Stimulated activated CD8-positive, alpha-beta memory T cell treated with anti-CD3 and anti-CD28 coated beads, Interleukin-15, amount 100 ng/mL, for 48 hours (primary cell): ENCODE measurements around the gene GPR160.

Experiments used
- DNase-seq, 2 donors: peaks; one replicate each; pipeline ENCODE4 v3.0.0-alpha.2; 2020; ENCODE audit warnings: low read depth in 2 of 2

Gene GPR160

GRCh38 chr3:170027233-170028102 is 10.3 kb upstream of the GPR160 start:
- no peak for DNase-seq

DNA sequence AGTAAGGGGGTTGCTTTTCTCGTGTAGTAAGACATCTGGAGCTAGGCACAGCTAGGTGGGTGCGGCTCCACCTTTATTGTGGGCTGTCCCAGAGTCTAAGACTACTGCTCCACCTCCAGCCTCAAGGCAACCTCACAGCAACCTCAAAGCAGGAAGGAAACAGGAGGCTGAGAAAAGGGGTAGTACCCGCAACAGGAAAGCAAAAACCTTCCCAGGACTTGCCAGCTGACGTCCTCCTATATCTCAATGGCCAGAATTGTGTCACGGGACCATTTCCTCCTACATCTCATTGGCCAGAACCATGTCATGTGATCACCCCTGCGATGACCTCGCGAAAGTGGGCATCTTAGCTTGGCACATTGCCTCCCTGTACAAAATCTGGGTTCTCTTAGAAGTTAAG is 4.3 kb upstream of the GPR160 start:
- DNase-seq, result no peak

DNA sequence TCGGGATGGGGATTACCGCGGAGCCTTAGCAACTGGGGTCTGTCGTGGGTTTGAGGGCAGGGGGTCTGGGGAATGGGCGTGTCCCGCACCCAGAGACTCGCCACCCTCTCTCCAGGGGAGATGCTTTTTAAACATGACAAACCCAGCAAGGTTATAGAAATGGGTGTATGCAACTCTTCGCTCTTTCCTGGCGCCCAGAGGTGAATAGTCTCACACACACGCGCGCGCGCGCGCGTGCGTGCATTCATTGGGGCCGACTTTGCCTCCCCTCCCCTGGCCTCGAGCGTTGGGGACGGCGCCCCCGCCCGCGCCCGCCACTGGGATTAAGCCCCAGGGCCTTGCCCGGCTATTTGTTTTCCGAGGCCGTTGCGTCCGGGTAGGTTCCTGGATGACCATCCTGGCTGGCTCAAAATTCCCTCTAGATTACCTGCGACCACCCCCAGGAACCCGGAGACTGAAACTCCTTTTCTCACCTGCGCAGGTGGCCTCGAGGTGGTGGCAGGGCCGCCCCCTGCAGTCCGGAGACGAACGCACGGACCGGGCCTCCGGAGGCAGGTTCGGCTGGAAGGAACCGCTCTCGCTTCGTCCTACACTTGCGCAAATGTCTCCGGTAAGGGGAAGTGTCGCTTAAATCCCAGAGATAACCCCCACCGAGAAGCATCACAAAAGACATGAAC is 777 bp downstream of the GPR160 start:
- no peak for DNase-seq

DNA sequence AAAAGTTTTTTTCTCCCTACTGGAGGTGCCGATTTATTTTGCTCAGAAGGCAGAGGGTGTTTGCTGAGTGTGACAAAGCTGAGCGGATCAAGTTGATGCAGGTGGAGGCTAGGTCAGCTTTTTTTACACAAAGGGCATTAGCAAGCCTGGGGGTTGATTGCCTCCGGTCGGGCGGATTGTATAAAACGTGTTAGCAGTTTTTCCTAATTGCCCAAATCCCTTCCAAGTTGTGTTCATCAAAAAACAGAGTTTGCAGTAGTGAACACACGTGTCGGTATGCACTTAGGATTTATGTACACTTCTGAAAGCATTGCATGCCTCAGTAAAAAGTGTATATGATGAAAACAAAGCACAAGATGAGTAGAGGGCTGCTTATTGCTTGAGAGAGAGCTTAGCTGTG is 2.6 kb downstream of the GPR160 start:
- no peak for DNase-seq

DNA sequence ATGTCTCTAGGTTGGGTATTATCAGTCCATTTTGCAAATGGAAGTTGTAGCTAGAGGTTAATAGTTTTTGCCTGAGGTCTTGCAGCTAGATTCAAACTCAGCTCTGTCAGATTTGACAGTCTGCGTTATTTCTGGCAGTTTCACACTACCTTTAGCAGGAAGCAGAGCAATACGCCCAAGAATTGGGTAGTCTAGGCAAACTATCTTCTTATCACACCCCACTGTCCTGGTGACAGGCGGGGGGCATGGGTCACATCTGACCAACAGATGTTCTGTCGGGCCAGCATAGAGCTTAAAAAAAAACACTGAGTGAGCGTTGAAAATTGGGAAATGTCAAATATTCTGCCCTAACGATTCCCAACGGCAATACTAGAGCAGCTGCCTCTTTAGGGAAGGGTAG is 5.7 kb downstream of the GPR160 start:
- no peak for DNase-seq

GRCh38 chr3:170044271-170044670 is 6.5 kb downstream of the GPR160 start:
- no peak for DNase-seq

DNA sequence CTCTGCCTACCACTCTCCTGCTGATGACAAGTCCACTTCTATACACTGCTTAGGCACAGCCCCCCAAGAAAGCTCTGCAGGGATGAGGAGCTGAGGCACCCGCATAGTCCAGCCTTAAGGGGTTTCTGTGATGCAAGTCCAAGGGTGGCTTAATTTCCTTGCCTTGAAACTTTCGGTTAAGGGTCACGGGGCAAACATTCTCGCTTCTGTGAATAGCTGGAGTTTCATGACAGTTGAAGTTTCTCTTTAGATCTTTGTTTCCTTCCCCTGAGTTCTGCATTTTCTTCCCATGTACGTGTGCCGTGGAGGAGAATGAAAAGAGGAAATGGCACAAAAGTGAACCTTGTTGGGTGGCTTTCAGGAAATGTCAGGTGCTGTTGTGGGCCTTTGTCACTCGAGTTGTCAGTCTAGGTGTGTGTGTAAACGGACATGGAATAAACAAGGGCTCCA is 7.0 kb downstream of the GPR160 start:
- DNase-seq, result no peak

- DNase-seq, result no peak
Measured at GRCh38 chr3:170046269-170047132, 8.7 kb downstream of the GPR160 start.

GRCh38 chr3:170047133-170047404 is 9.3 kb downstream of the GPR160 start:
- no peak for DNase-seq

DNA sequence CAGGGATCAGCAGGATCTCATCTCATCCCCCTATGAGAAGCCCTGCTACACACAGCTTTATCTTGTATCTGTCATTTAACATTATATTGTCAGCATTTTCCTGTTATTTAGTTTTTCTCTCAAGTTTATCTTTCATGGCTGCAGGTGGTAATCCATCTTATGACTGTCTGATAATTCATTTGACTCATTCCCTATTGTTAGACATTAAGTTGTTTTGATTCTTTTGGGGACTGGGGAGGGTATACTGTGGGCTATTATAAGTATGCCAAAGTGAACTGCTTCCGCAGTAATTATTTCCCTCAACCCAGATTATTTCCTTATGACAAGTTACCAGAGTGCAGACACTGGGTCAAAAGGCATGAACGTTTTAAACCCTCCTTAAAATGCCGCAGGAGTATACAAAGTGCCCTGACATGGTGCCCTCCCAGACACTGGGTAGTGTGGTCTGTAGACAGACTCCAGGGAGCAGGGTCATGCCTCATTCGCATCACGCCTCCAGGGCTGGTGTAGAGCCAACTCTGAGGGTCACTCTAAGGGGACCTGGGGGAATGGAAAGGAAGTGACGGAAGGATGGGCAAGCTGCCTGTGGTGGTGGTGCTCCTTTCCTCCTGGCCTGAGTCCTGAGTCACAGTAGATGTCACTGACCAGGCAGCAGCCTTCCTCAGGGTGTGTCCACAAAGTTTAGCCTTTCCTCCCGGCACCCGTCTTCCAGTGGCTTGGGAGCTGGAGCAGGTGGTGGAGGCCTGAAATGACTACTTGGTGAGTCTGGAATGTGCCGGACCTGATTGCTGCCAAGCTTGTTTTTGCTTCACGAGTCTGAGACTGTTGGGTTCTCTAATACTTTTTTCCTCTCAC is 11.6 kb downstream of the GPR160 start:
- no peak for DNase-seq

DNA sequence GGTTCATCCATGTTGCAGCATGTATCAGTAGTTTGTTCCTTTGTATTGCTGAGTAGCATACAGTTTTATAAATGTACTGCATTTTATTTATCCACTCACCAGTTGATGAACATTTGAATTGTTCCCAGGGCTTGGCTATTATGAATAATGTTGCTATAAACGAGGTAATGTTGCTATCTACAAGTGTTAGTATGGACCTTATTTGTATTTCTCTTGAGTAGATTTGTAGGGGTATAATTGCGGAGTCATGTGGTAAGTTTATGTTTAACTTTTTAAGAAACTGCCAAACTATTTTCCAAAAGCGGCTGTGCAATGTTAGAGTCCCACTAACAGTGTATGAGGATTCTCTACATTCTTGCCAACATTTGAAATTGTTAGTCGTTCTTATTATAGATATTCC is 13.0 kb downstream of the GPR160 start:
- no peak for DNase-seq

GRCh38 chr3:170052398-170052797 is 14.6 kb downstream of the GPR160 start:
- DNase-seq, result no peak

GRCh38 chr3:170054204-170054603 is 16.4 kb downstream of the GPR160 start:
- no peak for DNase-seq

DNA sequence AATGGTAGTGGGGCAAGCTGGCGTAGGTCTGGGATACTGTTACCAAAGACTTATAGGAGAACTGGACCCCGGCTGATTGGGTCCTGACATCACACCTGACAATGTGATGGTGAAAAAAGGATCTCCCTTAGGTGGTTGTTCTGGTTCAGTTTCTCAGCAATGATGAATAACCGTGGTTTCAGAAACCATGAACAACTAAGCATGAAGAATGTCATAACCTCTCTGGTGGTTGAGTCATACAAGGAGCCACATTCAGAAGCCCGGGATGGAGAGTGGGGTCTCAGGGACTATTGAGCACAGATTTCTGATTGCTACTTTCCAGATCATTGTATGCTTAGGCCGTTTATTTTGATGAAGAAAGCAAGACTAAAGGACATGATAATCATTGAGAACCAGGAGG is 17.4 kb downstream of the GPR160 start:
- no peak for DNase-seq

DNA sequence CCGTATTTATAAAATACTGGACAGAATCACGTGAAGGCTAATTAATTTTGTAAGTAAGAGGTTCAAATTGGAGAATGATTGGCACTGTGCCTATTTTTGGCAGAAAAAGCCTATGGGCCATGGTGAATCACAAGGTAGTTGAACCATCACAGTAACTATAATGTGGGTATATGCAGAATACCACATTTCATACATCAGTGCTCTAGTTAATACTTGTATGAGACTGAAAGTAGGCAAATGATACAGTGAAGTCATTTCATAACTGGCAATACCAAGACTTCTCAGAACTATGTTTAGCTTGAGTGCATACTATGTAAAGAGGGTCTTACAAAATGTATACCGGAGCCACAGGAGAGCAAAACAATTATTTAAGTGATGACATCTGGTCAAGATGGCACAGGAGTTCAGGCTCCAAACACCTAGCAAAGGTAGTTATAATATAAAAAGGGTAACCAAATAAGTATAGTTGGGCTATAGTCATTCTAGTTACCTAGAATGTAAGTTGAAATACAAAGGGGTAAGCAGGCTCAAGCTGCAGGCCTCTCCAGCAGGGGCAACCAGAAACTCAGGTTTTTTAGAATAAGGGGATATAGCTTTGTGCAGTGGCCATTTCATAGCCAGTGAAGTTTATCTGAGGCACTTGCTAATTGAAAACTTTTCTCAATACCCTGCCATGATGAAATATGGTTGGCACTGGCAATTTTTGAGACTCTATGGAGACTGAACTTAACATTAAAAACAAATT is 19.1 kb downstream of the GPR160 start:
- no peak for DNase-seq

- no peak for DNase-seq
Measured at GRCh38 chr3:170057550-170057949, 19.8 kb downstream of the GPR160 start.

- no peak for DNase-seq
Measured at GRCh38 chr3:170058127-170058526, 20.3 kb downstream of the GPR160 start.

DNA sequence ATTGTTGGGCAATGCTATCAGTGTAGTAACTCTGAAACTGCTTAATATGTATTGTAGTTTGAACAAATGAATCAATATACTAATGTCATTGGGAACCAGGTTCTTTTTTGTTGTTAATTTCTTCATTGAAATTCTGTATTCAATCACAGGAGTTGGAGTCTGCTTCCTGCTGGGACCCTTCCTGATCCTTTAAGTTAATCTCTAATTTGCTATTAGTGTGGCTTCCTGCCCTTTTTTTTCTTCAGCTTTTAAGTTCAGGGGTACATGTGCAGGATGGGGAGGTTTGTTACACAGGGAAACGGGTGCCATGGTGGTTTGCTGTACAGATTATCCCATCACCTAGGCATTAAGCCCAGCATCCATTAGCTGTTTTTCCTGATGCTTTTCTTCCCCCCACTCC is 21.7 kb downstream of the GPR160 start:
- DNase-seq, result no peak

GRCh38 chr3:170062068-170062467 is 24.3 kb downstream of the GPR160 start:
- DNase-seq, result no peak

DNA sequence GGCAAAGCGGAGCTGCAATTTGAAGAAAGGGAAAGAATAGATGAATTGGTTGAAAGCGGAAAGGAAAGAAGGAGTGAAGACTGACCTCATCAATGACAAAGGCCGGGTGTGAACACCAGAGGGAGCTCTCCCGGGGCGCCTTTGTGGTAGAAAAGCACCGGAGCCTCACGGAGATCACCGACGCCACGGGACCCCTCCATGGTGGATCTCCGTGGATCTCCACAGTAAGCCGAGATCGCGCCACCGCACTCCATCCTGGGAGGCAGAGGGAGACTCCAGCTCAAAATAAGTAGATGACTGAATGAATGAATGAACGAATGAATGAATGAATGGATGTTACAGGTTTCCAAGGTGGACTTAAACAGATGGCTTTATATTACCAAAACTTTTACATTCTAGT is 25.0 kb downstream of the GPR160 start:
- DNase-seq, result no peak

- DNase-seq, result no peak
Measured at GRCh38 chr3:170063691-170064090, 25.9 kb downstream of the GPR160 start.
